IMR-90 (cell line): ENCODE results near the gene GRPR.

Experiments
- BHLHE40 ChIP-seq: fragments of 150-350 bp; IDR thresholded peaks from 2 replicates; pipeline ENCODE4 v1.6.1; 2016; ENCODE audit warnings: mild to moderate bottlenecking, low read depth, low read length
- CEBPB ChIP-seq: IDR thresholded peaks from 2 replicates; pipeline ENCODE4 v1.6.1; 2012; ENCODE audit warnings: low read depth, low read length, improper control_type of control experiment
- CHD1 ChIP-seq: IDR thresholded peaks from 2 replicates; pipeline ENCODE4 v1.6.1; 2012; ENCODE audit warnings: low read depth, low read length, improper control_type of control experiment
- CTCF ChIP-seq: conservative IDR thresholded peaks from 2 replicates; pipeline ENCODE4 v1.5.1; 2012; ENCODE audit warnings: mild to moderate bottlenecking, low read depth, low read length, improper control_type of control experiment
- ELK1 ChIP-seq: fragments of 150-350 bp; IDR thresholded peaks from 2 replicates; pipeline ENCODE4 v1.6.1; 2016; ENCODE audit warnings: low read depth, mild to moderate bottlenecking, low read length, moderate library complexity, borderline replicate concordance
- FOS ChIP-seq: fragments of 150-350 bp; IDR thresholded peaks from 2 replicates; pipeline ENCODE4 v1.6.1; 2016; ENCODE audit warnings: low read depth, low read length
- MAZ ChIP-seq: IDR thresholded peaks from 2 replicates; pipeline ENCODE4 v1.6.1; 2012; ENCODE audit warnings: low read depth, mild to moderate bottlenecking, low read length, improper control_type of control experiment, moderate library complexity, borderline replicate concordance
- NFE2L2 ChIP-seq: fragments of 150-350 bp; IDR thresholded peaks from 2 replicates; pipeline ENCODE4 v1.6.1; 2016; ENCODE audit warnings: low read depth, mild to moderate bottlenecking, low read length
- POLR2A ChIP-seq: IDR thresholded peaks from 2 replicates; pipeline ENCODE4 v1.6.1; 2012; ENCODE audit warnings: mild to moderate bottlenecking, low read depth, low read length
- RCOR1 ChIP-seq: IDR thresholded peaks from 2 replicates; pipeline ENCODE4 v1.6.1; 2012; ENCODE audit warnings: mild to moderate bottlenecking, low read length, improper control_type of control experiment; ENCODE audit not compliant: insufficient replicate concordance
- RFX5 ChIP-seq: IDR thresholded peaks from 2 replicates; pipeline ENCODE4 v1.8.0; 2012; ENCODE audit warnings: low read depth, mild to moderate bottlenecking, low read length, moderate library complexity
- SMC3 ChIP-seq: fragments of 150-350 bp; IDR thresholded peaks from 2 replicates; pipeline ENCODE4 v1.6.1; 2016; ENCODE audit warnings: low read depth, mild to moderate bottlenecking, antibody characterized with exemption, low read length, moderate library complexity
- USF2 ChIP-seq: fragments of 150-350 bp; IDR thresholded peaks from 2 replicates; pipeline ENCODE4 v1.6.1; 2017; ENCODE audit warnings: mild to moderate bottlenecking, antibody characterized with exemption, low read length, low read depth

- TF ChIP-seq ELK1: no peak
- no peak for TF ChIP-seq USF2
- TF ChIP-seq CTCF: no peak
- no peak for TF ChIP-seq CHD1
- TF ChIP-seq CEBPB: no peak
- no peak for TF ChIP-seq POLR2A
- no peak for TF ChIP-seq BHLHE40
- no peak for TF ChIP-seq RCOR1
- TF ChIP-seq SMC3: no peak
- no peak for TF ChIP-seq NFE2L2
- no peak for TF ChIP-seq MAZ
- no peak for TF ChIP-seq FOS
- no peak for TF ChIP-seq RFX5
Measured at GRCh38 chrX:16100673-16101072, 22.7 kb upstream of the GRPR start.
